ENCODE measurements around the gene COL2A1.

The COL2A1 gene

DNA sequence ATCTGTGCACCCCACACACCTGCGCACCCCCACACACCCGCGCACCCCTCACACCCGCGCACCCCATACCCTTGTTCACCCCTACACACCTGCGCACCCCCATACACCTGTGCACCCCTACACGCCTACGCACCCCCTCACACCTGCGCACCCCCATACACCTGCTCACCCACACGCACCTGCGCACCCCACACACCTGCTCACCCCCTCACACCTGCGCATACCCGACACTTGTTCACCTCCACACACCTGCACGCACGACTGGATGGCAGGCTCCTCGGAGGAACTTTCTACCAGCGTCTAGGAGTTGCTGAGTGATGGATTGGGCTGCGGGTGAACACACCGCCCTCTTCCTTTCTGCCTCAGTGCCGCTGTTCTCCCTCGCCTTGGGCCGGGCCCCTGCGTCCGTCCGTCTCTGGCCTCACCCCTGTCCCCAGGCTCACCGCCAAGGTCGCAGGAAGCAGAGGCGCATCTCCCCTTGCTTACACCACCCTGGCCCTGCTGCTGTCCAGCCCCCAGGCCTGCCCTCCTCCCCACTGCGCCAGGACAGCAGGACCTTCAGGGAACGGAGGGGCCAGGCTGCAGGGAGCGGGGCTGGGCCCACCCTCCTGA, 61.6 kb downstream of the COL2A1 start:
- DNase-seq: no peak

DNA sequence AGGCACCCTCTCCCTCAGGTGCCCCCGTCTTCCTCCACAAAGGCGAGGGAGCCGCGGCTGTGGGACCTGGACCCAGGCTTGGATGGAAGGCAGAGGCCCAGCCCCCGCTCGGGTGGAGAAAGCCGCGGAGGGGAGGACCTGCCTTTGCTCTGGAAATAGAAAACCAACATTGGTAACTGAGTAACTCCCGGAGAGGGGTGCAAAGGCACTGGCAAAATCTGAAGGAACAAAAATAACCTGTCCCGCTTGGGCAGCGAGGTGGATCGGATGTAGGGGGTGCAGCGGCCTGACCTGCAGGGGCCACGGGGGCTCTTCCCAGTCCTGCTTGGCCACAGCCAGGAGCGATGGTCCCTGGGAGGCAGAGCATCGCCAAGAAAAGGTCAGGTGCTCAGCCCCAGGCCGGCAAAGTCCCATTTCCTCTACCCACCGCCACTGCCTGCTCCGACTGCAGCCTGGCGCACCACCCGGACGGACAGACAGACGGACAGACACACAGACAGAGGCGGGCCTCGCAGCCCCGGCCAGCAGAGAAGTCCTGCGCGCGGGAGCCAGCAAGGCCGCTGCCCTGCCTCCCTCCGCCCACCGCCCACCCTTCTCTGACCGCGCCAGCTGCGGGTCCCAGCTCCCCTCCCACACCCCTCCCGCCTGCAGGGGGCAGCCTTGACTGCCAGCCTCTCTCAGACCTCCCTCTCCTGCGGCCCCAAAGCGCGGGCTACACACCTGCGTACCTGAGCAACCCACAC, 62.2 kb downstream of the COL2A1 start:
- DNase-seq: no peak

DNA sequence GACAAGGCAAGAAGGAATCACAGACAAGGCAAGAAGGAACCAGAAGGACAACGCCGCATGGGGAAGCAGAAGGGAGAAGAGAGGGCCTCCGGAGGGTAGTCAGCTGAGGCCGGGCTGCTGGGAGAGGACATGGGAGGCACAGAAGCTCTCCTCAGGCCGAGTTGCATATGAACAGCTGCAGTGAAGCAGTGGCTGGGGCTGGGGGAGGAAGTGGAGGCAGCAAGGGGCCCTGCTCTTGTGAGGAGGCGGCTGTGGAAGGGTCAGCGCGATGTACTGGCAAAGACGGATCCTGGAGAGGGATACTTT, 62.8 kb downstream of the COL2A1 start:
- no peak for DNase-seq

DNA sequence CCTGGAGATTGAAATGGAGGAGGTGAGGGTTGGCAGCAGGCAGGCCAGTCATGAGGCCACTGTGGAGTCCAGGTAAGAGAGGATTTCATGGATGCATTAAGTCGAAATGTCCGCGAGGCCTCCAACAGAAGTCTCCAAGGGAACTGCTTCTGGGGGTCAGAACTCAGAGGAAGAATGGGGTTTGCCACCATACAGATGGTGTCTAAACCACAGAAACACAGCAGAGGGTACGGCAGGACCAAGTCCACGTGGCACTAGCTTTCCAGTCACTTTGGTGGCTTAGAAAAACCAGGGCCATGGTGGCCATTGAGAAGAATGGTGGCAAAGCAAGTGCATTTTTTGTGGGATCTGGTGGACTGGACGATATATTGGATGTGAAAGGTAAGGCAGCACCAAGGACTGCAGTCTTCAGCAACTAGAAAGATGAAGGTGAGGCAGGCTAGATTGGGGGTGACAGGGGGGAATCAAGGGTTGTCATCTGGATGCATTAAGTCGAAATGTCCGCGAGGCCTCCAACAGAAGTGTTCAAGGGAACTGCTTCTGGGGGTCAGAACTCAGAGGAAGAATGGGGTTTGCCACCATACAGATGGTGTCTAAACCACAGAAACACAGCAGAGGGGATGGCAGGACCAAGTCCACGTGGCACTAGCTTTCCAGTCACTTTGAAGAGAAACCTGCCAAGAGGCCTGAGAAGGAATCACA, 63.4 kb downstream of the COL2A1 start:
- no peak for DNase-seq

DNA sequence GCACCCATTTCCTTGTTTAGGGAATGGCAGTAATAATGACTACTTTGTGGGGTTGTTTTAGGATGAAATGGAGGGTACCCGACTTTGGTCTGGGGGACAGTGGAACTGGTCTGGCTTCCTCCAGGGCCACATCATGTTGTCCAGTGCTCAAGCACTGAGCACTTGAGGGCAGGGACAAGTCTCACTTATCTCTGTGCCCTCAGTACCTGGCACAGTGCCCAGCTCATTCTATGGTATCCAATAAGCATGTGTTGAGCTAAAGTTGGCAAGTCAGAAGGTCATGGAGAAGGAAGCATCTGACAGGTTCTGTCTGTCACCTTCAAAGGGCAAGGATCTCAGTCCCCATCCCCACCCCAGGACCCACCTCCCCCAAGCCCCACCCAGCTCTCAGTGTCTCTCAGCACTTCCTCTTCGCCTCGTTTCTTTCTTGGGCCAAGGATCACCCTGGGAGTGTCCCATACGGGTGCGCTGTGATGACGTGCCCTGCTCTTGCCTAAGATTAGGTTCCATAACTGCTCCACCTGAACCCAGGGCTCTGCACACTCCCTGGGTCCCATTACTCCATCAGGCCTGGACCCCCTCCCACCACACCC, 65.2 kb downstream of the COL2A1 start:
- no peak for DNase-seq

DNA sequence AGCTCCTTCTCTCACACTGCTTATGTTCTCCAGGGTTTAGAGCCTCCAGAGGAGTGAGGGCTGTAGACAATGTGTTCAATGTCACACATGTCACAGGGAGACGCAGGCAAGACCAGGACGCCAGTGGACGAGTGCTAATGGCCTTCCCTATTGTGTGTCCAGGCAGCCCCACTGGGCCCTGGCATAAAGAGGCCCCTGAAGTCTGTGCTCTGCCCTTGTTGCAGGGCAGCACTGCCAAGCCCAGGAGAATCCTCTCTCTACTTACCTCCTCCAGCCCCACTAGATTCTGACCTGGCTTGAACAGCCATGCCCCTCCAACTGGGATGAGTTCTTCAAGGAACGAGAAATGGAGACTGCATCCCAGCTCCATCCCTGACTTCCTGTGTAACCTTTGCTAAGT, 65.7 kb downstream of the COL2A1 start:
- DNase-seq: no peak

DNA sequence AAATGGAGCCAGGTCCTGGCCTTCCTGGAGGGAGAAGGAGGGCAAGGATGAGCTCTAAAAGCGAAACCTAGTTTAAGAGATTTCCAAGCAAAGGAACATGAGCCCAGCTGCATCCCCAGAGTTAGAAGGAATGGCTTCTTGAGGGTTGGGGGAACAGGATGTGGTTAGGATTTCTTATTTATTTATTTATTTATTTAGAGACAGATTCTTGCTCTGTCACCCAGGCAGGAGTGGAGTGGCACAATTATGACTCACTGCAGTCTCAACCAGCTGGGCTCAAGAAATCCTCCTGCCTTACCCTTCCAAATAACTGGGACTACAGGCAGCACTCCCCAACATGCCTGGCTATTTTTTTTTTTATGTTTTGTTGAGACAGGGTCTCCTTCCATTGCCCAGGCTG, 66.2 kb downstream of the COL2A1 start:
- no peak for DNase-seq

DNA sequence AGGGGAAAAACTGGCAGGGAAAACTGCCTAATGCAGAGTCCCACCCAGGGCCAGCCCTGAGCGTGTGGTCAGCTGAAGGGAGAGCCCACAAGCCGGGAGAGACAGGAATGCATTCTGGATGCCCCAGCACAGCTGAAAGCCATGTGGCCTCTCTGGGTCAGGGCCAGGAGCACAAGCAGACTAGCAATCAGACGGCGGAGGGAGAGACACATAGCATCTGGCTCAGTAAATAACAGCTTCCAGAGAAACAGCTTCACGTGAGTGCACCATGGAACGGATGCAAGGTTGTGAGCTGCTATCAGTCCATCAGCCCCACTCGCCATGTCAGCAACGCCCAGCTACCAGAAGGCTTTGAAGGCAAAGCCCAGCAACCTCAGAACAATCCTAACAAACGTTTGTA, 69.1 kb downstream of the COL2A1 start:
- DNase-seq: no peak

DNA sequence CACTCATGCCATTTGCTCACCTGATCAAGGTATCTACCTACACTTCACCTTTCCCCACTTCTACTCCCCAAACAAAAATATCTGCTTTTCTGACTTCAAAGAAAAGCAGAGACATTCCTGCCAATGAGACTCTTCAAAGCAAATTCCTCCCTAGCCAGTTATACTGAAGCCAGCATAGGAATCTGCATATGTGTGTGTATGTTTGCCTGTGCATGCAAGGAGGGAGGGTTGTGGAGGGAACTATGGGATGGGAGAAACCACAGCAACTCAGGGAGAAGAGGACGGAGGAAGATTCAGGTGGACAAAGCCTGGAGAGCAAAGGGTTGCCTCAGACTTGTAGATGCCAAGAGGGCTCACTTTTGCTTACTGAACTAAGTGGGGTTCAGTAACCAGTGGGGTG, 73.1 kb downstream of the COL2A1 start:
- no peak for DNase-seq

DNA sequence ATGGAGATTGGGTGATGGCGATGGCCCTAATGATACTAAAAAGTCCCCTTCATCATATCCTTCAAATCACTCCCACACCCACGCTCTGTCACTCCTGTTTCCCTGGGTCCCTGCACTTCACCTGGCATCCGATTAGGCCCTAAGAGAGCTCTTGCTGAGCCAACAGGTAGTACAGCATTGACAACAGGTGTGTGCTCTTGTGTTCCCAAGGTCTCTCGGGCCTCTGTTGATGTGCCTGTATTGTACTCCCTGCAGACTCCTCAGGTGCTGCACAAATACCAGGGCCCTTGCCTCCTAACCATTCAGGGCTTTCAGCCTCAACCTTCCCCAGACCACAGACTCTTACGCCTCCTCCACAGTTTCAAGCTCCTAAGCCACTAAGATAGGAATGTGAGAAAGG, 73.6 kb downstream of the COL2A1 start:
- DNase-seq: no peak

DNA sequence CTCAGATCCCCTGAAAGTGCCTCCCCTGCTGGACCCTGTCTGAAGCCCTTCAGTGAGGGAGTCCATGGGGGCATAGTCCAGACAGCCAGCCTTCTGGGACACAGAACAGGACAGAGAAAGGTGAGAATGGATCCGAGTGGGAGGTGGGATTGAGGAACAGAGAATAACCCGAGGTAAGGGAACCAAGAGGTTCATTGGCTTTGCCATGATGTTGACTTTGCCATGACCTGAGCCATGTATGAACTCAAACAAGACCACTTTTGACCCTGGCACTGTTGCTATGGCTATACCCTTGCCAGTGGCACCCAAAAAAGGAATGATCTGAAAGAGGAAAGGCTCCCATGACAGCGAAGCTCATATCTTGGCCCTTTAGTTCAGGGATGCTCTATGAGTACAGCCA, 76.9 kb downstream of the COL2A1 start:
- no peak for DNase-seq
